Psoas muscle (tissue), 8 donors: ENCODE data around the gene PVR. TPM values are rescaled to one million over a fixed set of nuclear protein-coding genes. Genes with fewer than 3 reads are reported as not detected.

Experiments
- ATAC-seq, 4 donors: fragments of 200-7000 bp; cut with Tn5 transposase; one replicate each; pipeline ENCODE4 v1.9.1; 2020; ENCODE audit warnings: moderate library complexity in 3 of 4, mild to moderate bottlenecking in 2 of 4
- DNase-seq, 2 donors: peaks; one replicate each; pipeline ENCODE4 v3.0.0-alpha.2; 2020
- H3K27ac ChIP-seq: fragments of 200-600 bp; one replicate; pipeline ENCODE4 v1.8.0; 2022
- H3K27me3 ChIP-seq, 3 donors: fragments of 200-600 bp in 1 of 3; one replicate each; pipeline versions ENCODE4 v1.6.1 to v1.8.0; 2013 to 2022; ENCODE audit warnings: low read length in 2 of 3, mild to moderate bottlenecking in 2 of 3, moderate library complexity in 1 of 3; ENCODE audit not compliant: insufficient read depth in 3 of 3
- H3K36me3 ChIP-seq, 2 donors: fragments of 200-600 bp in 1 of 2; one replicate each; pipeline versions ENCODE4 v1.6.1 to v1.8.0; 2013 to 2022; ENCODE audit warnings: low read depth in 1 of 2, mild to moderate bottlenecking in 1 of 2, moderate library complexity in 1 of 2; ENCODE audit not compliant: insufficient read depth in 1 of 2
- H3K4me1 ChIP-seq: fragments of 200-600 bp; one replicate; pipeline ENCODE4 v1.8.0; 2022
- H3K4me3 ChIP-seq: fragments of 200-600 bp; one replicate; pipeline ENCODE4 v1.8.0; 2022; ENCODE audit warnings: mild to moderate bottlenecking
- H3K9me3 ChIP-seq: fragments of 200-600 bp; one replicate; pipeline ENCODE4 v1.8.0; 2022
- WGBS, 3 donors: extraction: QIAGEN DNeasy Blood & Tissue Kit; methylation state at CpG; one replicate each; pipeline versions ENCODE4 v1.1.6 to v1.1.7; 2013; 5-methylcytosine and 5-hydroxymethylcytosine counted together
- intact Hi-C, 2 donors: fragments of 100-400 bp; cut with DNase I; formaldehyde crosslinking; loops; one replicate each; pipeline versions ENCODE4 v1.11.0 to v1.14.2; 2022
- polyA plus RNA-seq, 3 donors: library from polyadenylated mRNA; stranded (reverse); fragments of 200-250 nt; gene quantifications; one replicate each; pipeline ENCODE4 v1.2.3, GENCODE V29; 2013
- total RNA-seq, 4 donors: library from RNA; stranded (reverse); fragmentation: NEBNext Ultra II Directional in 2 of 4; extraction: Animal tissue kit (Norgen Biotek cat#: 25700) in 2 of 4; gene quantifications; one replicate each; pipeline versions ENCODE4 v1.2.1 to v1.2.4, GENCODE V29; 2021 to 2023
- TF ChIP-seq, protein P1 (sequence below): fragments of 200-600 bp; IDR thresholded peaks from one replicate; pipeline ENCODE4 v1.8.0; 2022; ENCODE audit warnings: antibody characterized with exemption
- donor health status: healthy with polysubstance abuse.
- donor health status: DM: no; HTN: no; CAD: no; lungs with moderate emphysema.
- donor health status: Bipolar disorder and iron deficiency.
- donor health status: healthy.
- donor health status: DM: yes; HTN: yes; CAD: no.
- donor health status: DM: no; HTN: no; CAD: no.
- donor health status: DM: no; HTN: no; CAD: no.
- donor health status: DM: yes; HTN: yes; CAD: no.

The PVR gene
- total and polyA plus RNA-seq, 7 donors = 21.0 to 117 (median 44.4) TPM

DNA sequence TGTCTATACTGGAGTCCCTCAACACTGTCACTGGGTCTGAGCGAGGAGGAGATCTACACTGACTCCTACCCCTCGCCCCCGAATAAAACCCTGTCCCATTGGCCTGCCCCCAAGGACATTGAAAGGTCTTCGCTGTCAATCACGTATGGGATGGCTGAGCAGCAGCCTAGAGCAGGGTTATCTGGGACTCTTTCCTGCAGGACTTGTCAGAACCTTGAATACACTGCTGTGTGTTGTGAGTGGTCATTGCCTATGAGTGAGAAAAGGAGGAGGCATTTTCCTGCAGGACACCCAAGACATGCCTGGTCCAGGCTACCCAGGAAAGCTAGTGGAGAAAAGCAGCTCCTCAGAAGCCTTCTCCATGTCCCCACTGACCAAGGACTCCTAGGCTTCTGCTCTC, 9.6 kb downstream of the PVR start:
- no peak for ATAC-seq
- H3K27me3 ChIP-seq = no peaks in the 10 kb centered on the region
- intact Hi-C loops = no loop called here
- no peak overlapping the region for H3K27ac ChIP-seq
- 77 to 93% (median 83%) methylated on average over 5 of the region's 5 CpGs for WGBS, 3 donors
- H3K9me3 ChIP-seq = no peaks in the 10 kb centered on the region
- TF ChIP-seq, protein P1, sequence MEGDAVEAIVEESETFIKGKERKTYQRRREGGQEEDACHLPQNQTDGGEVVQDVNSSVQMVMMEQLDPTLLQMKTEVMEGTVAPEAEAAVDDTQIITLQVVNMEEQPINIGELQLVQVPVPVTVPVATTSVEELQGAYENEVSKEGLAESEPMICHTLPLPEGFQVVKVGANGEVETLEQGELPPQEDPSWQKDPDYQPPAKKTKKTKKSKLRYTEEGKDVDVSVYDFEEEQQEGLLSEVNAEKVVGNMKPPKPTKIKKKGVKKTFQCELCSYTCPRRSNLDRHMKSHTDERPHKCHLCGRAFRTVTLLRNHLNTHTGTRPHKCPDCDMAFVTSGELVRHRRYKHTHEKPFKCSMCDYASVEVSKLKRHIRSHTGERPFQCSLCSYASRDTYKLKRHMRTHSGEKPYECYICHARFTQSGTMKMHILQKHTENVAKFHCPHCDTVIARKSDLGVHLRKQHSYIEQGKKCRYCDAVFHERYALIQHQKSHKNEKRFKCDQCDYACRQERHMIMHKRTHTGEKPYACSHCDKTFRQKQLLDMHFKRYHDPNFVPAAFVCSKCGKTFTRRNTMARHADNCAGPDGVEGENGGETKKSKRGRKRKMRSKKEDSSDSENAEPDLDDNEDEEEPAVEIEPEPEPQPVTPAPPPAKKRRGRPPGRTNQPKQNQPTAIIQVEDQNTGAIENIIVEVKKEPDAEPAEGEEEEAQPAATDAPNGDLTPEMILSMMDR = no peak
- peaks cover 13% of the 10 kb centered on the region for H3K4me1 ChIP-seq
- no peak for DNase-seq
- H3K4me3 ChIP-seq = no peak overlapping the region
- H3K36me3 ChIP-seq = peaks cover 11 to 93% of the 10 kb centered on the region in 2 donors

DNA sequence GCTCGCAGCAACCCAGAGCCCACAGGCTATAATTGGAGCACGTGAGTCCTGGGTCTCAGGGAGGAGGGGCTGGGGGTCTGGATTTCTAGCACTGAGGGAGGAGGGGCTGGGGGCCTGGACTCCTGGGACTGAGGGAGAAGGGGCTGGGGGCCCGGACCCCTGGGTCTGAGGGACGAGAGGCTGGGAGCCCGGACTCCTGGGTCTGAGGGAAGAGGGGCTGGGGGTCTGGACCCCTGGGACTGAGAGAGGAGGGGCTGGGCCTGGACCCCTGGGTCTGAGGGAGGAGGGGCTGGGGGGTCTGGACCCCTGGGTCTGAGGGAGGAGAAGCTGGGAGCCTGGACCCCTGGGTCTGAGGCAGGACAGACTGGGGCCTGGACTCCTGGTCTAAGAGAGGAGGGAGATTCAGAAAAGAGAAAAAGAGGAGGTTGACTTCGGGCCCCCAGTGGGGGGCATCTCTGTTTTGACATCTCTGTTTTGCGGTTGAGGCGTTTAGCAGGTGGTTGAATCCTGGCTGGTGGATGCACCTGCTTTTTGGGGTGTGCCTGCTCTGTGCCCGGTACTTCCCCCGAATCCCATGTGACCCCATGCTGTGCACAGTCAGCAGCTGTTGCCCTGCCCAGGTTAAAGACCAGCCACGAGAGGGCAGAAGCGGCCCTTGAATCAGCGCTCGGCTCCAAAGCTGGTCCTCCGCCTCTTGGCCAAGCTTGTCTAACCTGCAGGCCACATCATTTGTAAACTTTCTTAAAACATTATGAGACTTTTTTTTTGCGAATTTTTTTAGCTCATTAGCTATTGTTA, 10.5 kb downstream of the PVR start:
- no peaks in the 10 kb centered on the region for H3K27me3 ChIP-seq
- TF ChIP-seq, protein P1 = peak; percentile 63
- H3K27ac ChIP-seq = no peak overlapping the region
- no peaks in the 10 kb centered on the region for H3K9me3 ChIP-seq
- WGBS, 3 donors = 34 to 45% (median 39%) methylated on average over 15 to 16 of the region's 16 CpGs
- H3K4me1 ChIP-seq = peaks cover 5% of the 10 kb centered on the region
- peak; percentile 72 to 84 for DNase-seq
- intact Hi-C loops = no loop called here
- ATAC-seq = peak; percentile 73 to 86 (median 82)
- H3K36me3 ChIP-seq = peaks cover 11 to 93% of the 10 kb centered on the region in 2 donors
- H3K4me3 ChIP-seq = no peak overlapping the region

DNA sequence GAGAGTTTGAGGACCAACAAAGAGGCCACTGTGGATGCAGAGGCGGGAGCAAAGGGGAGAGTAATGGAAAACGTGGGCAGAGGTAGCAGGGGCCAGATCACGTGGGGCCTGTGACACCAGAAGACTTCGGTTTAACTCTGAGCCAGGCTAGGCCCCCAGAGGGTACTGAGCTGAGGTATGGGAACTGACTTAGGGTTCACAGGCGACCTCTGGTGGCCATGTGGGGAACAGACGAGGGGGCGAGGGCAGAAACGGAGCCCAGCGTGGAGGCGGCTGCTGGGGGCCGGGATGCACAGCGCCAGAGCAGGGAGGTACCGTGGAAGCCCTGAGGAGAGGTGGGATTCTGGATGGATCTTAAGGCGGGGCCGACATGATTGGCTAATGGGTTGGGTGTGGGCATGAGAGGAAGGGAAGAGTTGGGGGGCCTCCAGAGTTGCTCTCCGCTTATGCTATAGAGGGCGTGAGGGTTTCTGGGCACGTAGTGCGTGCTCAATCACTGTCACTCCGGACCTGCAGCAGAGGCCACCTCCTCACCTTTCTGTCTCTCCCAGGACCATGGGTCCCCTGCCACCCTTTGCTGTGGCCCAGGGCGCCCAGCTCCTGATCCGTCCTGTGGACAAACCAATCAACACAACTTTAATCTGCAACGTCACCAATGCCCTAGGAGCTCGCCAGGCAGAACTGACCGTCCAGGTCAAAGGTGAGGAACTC, 13.7 kb downstream of the PVR start:
- ATAC-seq = peak; percentile 63 to 79 (median 68)
- H3K36me3 ChIP-seq = peaks cover 18 to 95% of the 10 kb centered on the region in 2 donors
- H3K27me3 ChIP-seq = no peaks in the 10 kb centered on the region
- H3K4me1 ChIP-seq = peaks cover 5% of the 10 kb centered on the region
- DNase-seq = peak; percentile 60 to 81
- intact Hi-C loops = loop anchor here (2.0 to 5.0 kb wide), 2 partner anchors 85 to 87 kb away; no protein-coding TSS in a partner anchor
- H3K9me3 ChIP-seq = no peaks in the 10 kb centered on the region
- no peak overlapping the region for H3K4me3 ChIP-seq
- no peak overlapping the region for H3K27ac ChIP-seq
- TF ChIP-seq, protein P1 = peak; percentile 90
- WGBS, 3 donors = 40 to 44% (median 42%) methylated on average over 24 to 25 of the region's 25 CpGs

DNA sequence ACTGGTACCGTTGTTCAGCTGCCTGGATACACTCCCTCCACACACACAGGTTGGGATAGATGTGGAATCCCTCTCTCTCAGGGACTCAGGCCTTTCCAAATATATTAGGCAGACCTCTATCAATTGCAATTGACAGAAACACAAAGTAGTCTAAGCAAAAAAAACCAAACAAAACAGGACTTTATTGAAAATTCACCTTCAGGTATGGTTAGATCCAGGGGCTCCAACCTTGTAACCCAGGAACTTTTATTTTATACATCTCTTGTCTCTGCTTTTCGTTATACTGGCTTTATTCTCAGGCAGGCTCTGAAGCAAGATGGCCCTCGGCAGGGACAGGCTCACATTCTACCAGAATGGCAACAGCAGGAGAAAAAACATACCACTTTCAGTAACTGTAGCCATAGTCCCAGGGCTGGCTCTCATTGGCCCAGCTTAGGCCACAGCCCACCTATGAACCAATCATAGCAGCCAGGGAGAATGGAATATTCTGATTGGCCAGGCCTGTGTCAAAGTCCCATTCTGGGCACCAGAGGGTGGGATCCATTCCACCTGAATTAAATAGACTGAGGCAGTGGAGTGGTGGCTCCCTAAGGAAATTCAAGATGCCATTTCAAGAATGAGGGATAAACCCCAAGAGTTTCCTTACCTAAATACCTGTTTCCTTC, 14.5 kb downstream of the PVR start:
- peaks cover 18 to 95% of the 10 kb centered on the region in 2 donors for H3K36me3 ChIP-seq
- no peak for DNase-seq

More for the DNA sequence above, 14.5 kb downstream of the PVR start:
- WGBS, 3 donors = 92 to 97% (median 92%) methylated on average over 3 of the region's 3 CpGs
- TF ChIP-seq, protein P1 = no peak
- no peak overlapping the region for H3K27ac ChIP-seq
- peaks cover 5% of the 10 kb centered on the region for H3K4me1 ChIP-seq
- peak in 2 of 4 donors; percentile 13 to 25 for ATAC-seq
- intact Hi-C loops = loop anchor here in 1 of 2 donors (5.0 kb wide), 1 partner anchor 86 kb away; no protein-coding TSS in a partner anchor
- H3K27me3 ChIP-seq = no peaks in the 10 kb centered on the region
- no peak overlapping the region for H3K4me3 ChIP-seq
- H3K9me3 ChIP-seq = no peaks in the 10 kb centered on the region
